RWPE2 (cell line): Measurements from ENCODE around the gene SHCBP1.

Source experiments
- ATAC-seq: fragments of 200-7000 bp; cut with Tn5 transposase; 3 replicates; pipeline ENCODE4 v1.9.1; 2021; ENCODE audit warnings: low read depth
- DNase-seq: peaks from one replicate; pipeline ENCODE4 v3.0.0-alpha.2; 2020; ENCODE audit warnings: low spot score
- H3K27ac ChIP-seq: fragments of 450-650 bp; 2 replicates; pipeline ENCODE4 v1.5.1; 2017; ENCODE audit warnings: mild to moderate bottlenecking; ENCODE audit not compliant: poor library complexity, severe bottlenecking
- H3K27me3 ChIP-seq: fragments of 250-450 bp; sonication (Bioruptor Pico); 2 replicates; pipeline ENCODE4 v1.5.1; 2021; ENCODE audit warnings: mild to moderate bottlenecking, moderate library complexity; ENCODE audit not compliant: insufficient read depth, poor library complexity, severe bottlenecking
- H3K36me3 ChIP-seq: fragments of 250-450 bp; sonication (Bioruptor Pico); 2 replicates; pipeline ENCODE4 v1.5.1; 2020; ENCODE audit warnings: low read depth, mild to moderate bottlenecking, moderate library complexity
- H3K4me1 ChIP-seq: fragments of 250-450 bp; sonication (Bioruptor Pico); 2 replicates; pipeline ENCODE4 v1.5.1; 2021; ENCODE audit warnings: mild to moderate bottlenecking, moderate library complexity; ENCODE audit not compliant: insufficient read depth, poor library complexity, severe bottlenecking
- H3K4me3 ChIP-seq: fragments of 250-450 bp; sonication (Bioruptor Pico); 2 replicates; pipeline ENCODE4 v1.5.1; 2021; ENCODE audit warnings: mild to moderate bottlenecking, moderate library complexity; ENCODE audit not compliant: severe bottlenecking
- H3K9me3 ChIP-seq: fragments of 250-450 bp; sonication (Bioruptor Pico); 2 replicates; pipeline ENCODE4 v1.5.1; 2021; ENCODE audit warnings: mild to moderate bottlenecking, moderate library complexity; ENCODE audit not compliant: severe bottlenecking
- TF ChIP-seq, protein P1 (sequence below): fragments of 450-650 bp; IDR thresholded peaks from one replicate; pipeline ENCODE4 v1.5.1; 2017; ENCODE audit warnings: mild to moderate bottlenecking, moderate library complexity; ENCODE audit not compliant: poor library complexity, severe bottlenecking

Gene SHCBP1

DNA sequence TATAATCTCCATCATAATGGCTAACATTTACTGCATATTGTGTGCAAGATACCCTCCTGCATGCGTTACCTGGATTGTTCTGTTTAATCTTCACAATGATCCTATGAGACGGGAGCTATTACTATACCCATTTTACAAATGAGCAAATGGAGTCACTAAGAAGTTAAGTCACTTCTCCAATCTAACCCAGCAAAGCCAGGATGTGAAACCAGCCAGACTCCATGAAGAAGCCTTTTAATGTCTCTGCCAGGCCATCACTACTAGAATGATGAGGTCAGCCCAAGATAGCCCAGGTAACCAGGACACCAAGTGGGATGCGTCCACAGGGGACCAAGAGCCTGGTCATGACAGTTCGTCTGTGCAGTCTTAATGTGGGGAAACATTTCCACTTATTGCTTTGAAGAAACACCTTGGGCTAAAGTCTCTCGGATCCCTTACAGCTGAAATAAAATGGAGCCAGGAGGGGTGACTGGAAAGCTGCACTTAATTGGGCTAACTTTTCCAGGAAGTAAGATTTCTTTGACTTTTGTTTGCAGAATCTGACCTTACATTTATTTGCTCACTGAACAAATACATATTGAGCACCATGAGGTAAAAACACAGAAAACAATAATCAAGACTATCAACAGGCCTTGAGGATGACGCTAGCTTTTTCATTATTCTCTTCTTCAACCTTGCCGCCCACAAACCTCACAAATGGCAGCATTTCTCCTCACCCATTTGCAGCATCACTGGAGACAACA lies 926 bp upstream of the SHCBP1 start:
- H3K27me3 ChIP-seq: no peaks in the 10 kb centered on the region
- H3K9me3 ChIP-seq: no peaks in the 10 kb centered on the region
- no peak for DNase-seq
- ATAC-seq: no peak
- TF ChIP-seq, protein P1, sequence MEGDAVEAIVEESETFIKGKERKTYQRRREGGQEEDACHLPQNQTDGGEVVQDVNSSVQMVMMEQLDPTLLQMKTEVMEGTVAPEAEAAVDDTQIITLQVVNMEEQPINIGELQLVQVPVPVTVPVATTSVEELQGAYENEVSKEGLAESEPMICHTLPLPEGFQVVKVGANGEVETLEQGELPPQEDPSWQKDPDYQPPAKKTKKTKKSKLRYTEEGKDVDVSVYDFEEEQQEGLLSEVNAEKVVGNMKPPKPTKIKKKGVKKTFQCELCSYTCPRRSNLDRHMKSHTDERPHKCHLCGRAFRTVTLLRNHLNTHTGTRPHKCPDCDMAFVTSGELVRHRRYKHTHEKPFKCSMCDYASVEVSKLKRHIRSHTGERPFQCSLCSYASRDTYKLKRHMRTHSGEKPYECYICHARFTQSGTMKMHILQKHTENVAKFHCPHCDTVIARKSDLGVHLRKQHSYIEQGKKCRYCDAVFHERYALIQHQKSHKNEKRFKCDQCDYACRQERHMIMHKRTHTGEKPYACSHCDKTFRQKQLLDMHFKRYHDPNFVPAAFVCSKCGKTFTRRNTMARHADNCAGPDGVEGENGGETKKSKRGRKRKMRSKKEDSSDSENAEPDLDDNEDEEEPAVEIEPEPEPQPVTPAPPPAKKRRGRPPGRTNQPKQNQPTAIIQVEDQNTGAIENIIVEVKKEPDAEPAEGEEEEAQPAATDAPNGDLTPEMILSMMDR: no peak
- H3K27ac ChIP-seq: no peak overlapping the region
- peaks cover 3% of the 10 kb centered on the region for H3K4me1 ChIP-seq
- H3K36me3 ChIP-seq: peaks cover 24% of the 10 kb centered on the region
- no peak overlapping the region for H3K4me3 ChIP-seq

DNA sequence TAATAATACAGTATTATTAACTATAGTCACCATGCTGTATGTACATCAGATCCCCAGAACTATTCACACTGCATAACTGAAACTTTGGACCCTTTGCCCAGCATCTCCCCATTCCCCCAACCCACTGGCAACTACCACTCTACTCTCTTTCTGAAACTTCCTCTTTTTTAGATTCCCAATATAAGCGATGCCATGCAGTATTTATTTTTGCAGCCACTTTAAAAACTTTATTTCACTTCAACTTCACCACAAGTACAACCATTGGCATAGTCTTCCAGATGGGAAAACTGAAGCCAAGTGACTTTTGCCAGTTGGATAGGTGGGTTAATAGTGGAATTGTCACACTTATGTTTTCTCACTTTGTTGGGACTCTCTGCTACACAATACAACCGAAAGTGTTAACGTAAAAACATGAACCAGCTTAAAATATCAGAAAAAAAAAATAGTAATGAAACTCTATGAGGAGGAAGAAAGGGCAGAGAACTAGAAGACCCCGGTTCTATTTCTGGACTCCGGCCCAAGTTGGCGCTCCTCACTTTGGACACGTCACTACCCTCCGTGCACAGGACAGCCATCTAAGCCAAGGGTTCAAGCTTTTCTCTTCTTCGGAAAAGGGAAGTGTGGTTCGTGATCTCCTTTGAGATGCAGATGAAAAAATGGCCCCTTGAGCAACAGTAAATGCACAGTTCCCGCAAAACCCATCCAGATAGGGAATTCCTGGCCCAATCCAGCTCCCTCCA lies 743 bp downstream of the SHCBP1 start:
- no peaks in the 10 kb centered on the region for H3K27me3 ChIP-seq
- H3K9me3 ChIP-seq: no peaks in the 10 kb centered on the region
- peaks cover 3% of the 10 kb centered on the region for H3K4me1 ChIP-seq
- DNase-seq: no peak
- H3K27ac ChIP-seq: peak overlapping the region; percentile 55
- TF ChIP-seq, protein P1: no peak
- peaks cover 40% of the 10 kb centered on the region for H3K36me3 ChIP-seq
- H3K4me3 ChIP-seq: peak overlapping the region; percentile 90
- ATAC-seq: peak; percentile 6; the same call in 2 of the 3 replicates

DNA sequence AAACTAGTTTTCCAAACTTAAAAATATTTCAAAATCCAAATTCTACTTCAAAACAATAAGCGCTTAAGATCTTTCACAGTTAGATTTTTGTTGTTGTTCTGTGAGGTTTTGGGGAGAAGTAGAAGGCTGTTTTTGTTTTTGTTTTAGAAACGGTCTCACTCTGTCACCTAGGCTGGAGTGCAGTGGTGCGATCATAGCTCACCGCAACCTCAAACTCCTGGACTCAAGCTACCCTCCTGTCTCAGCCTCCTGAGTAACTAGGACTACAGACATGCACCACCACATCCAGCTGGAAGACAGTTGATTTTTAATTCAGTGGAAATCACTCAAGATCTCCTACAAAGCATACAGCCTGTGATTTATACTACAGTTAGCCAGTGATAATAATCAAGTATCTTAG lies 2.7 kb downstream of the SHCBP1 start:
- TF ChIP-seq, protein P1: no peak
- DNase-seq (no peak), ATAC-seq (no peak)
- Histone ChIP-seq H3K27ac (no peak overlapping the region), H3K27me3 (no peaks in the 10 kb centered on the region), H3K4me3 (no peak overlapping the region), H3K36me3 (peaks cover 60% of the 10 kb centered on the region), H3K4me1 (peaks cover 3% of the 10 kb centered on the region), H3K9me3 (no peaks in the 10 kb centered on the region)

DNA sequence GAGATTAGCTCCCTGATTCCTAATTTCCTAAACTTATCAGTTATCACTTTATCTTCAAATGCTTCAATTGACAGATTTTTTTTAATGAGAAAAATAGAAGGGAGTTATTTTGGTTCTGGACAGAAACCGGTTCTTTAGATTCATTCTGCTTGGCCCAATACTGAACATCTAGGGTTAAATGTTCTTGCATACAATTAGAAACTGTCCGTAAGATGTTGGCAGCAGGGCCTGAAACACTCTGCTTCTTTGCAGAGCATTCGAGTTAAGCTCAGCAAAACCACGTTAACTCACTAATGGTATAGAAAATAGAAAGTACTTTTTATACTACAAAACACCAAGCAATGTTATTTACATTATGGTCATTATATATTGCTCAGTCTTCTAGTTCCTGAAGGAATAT lies 7.2 kb downstream of the SHCBP1 start:
- TF ChIP-seq, protein P1: no peak
- ATAC-seq (no peak), DNase-seq (no peak)
- Histone ChIP-seq H3K9me3 (no peaks in the 10 kb centered on the region), H3K4me3 (no peak overlapping the region), H3K27me3 (no peaks in the 10 kb centered on the region), H3K4me1 (no peaks in the 10 kb centered on the region), H3K36me3 (peaks cover 89% of the 10 kb centered on the region), H3K27ac (no peak overlapping the region)

DNA sequence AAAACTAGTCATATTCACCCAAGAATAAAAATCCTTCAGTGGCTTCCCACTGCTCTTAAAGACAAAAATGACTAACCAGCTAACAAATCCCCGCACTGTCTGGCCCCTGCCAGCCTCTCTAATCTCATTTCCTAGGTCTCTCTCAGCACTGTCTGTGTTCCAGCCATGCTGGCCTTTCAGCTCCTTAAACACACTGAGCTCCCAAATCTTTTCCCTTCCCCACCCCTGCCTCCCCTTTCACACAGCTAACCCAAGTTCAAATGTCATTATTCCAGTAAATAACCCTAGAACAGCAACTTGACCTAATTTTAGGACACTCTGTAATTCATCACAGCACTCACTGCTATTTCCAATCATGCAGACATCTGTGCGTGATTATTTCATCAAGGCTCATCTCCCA lies 7.8 kb downstream of the SHCBP1 start:
- no peaks in the 10 kb centered on the region for H3K9me3 ChIP-seq
- peaks cover 86% of the 10 kb centered on the region for H3K36me3 ChIP-seq
- H3K4me3 ChIP-seq: no peak overlapping the region
- H3K4me1 ChIP-seq: no peaks in the 10 kb centered on the region
- ATAC-seq (no peak), DNase-seq (no peak)
- H3K27me3 ChIP-seq: no peaks in the 10 kb centered on the region
- no peak overlapping the region for H3K27ac ChIP-seq
- TF ChIP-seq, protein P1: no peak
